Right lobe of liver (tissue), 4 donors: Measurements from ENCODE around the gene PTRH2.

Experiments used
- POLR2A ChIP-seq: fragments of 450-650 bp; IDR thresholded peaks from one replicate; pipeline ENCODE4 v1.6.1; 2017; ENCODE audit warnings: antibody characterized with exemption, mild to moderate bottlenecking
- TF ChIP-seq, protein P1 (sequence below), 4 donors: fragments of 200-600 bp in 3 of 4; fragments of 450-650 bp in 1 of 4; IDR thresholded peaks; one replicate each; pipeline versions ENCODE4 v1.5.1 to v1.8.0; 2016 to 2022; ENCODE audit warnings: antibody characterized with exemption in 4 of 4, mild to moderate bottlenecking in 2 of 4
- donor health status: DM: no; HTN: no; CAD: no.
- donor health status: DM: no; HTN: no; CAD: no.
- donor health status: DM: no; HTN: yes; CAD: no.

GRCh38 chr17:59723041-59723440 is 15.8 kb upstream of the PTRH2 start:
- TF ChIP-seq, protein P1, sequence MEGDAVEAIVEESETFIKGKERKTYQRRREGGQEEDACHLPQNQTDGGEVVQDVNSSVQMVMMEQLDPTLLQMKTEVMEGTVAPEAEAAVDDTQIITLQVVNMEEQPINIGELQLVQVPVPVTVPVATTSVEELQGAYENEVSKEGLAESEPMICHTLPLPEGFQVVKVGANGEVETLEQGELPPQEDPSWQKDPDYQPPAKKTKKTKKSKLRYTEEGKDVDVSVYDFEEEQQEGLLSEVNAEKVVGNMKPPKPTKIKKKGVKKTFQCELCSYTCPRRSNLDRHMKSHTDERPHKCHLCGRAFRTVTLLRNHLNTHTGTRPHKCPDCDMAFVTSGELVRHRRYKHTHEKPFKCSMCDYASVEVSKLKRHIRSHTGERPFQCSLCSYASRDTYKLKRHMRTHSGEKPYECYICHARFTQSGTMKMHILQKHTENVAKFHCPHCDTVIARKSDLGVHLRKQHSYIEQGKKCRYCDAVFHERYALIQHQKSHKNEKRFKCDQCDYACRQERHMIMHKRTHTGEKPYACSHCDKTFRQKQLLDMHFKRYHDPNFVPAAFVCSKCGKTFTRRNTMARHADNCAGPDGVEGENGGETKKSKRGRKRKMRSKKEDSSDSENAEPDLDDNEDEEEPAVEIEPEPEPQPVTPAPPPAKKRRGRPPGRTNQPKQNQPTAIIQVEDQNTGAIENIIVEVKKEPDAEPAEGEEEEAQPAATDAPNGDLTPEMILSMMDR (IDR thresholded peaks at IDR 0.05) = no peak
- no peak for TF ChIP-seq POLR2A
